ENCODE data around the gene GNG3. TPM values are rescaled to one million over a fixed set of nuclear protein-coding genes. Genes with fewer than 3 reads are reported as not detected.
"Not testable (repeated sequence)": the region's sequence is repeated elsewhere in the genome, so short reads cannot be mapped to it uniquely, and the experiment has no call there.

Gene GNG3
- total and polyA plus RNA-seq, 2 experiments from 2014 or later = 3.0 TPM; not detected in 1

GRCh38 chr11:62726156-62726914, 18.9 kb downstream of the GNG3 start:
- peaks cover 27% of the 10 kb centered on the region for H3K36me3 ChIP-seq
- no peak for DNase-seq (ENCODE audit: low read depth in 1 of 2, low spot score in 1 of 2)
- TF ChIP-seq CTCF (IDR thresholded peaks at IDR 0.05; ENCODE audit: low read depth, low read length) = no peak
- peak overlapping the region; percentile 90 for H3K4me3 ChIP-seq
- peaks cover 8% of the 10 kb centered on the region for H3K4me1 ChIP-seq (ENCODE audit: low read depth)
- H3K27me3 ChIP-seq = no peaks in the 10 kb centered on the region
- peak overlapping the region; percentile 98 for H3K27ac ChIP-seq
- H3K9me3 ChIP-seq (ENCODE audit: low read depth) = no peaks in the 10 kb centered on the region

- peaks cover 22% of the 10 kb centered on the region for H3K36me3 ChIP-seq
- TF ChIP-seq CTCF (IDR thresholded peaks at IDR 0.05; ENCODE audit: low read depth, low read length) = no peak
- H3K9me3 ChIP-seq (ENCODE audit: low read depth) = no peaks in the 10 kb centered on the region
Observed at GRCh38 chr11:62726915-62727164, 19.4 kb downstream of the GNG3 start.

GRCh38 chr11:62727165-62727871, 19.8 kb downstream of the GNG3 start, which contains the start of gene HNRNPUL2:
TSS of gene HNRNPUL2 (minus strand) at chr11:62727457. CDS start at chr11:62727156, 301 bp downstream.
- Histone ChIP-seq H3K4me3 (peak within 1 kb of the TSS; percentile 90), H3K27ac (peak within 1 kb of the TSS; percentile 98), H3K36me3 (peaks cover 17% of the 10 kb centered on the region), H3K9me3 (ENCODE audit: low read depth) (no peaks in the 10 kb centered on the region), H3K4me1 (ENCODE audit: low read depth) (peaks cover 8% of the 10 kb centered on the region), H3K27me3 (no peaks in the 10 kb centered on the region)
- peak; percentile 18 for TF ChIP-seq CTCF (IDR thresholded peaks at IDR 0.05; ENCODE audit: low read depth, low read length)
- DNase-seq (ENCODE audit: low read depth in 1 of 2, low spot score in 1 of 2) = peak; percentile 100

More at GRCh38 chr11:62726915-62727164, 19.4 kb downstream of the GNG3 start:
- H3K27me3 ChIP-seq = no peaks in the 10 kb centered on the region
- peaks cover 8% of the 10 kb centered on the region for H3K4me1 ChIP-seq (ENCODE audit: low read depth)
- peak overlapping the region; percentile 90 for H3K4me3 ChIP-seq
- H3K27ac ChIP-seq = peak overlapping the region; percentile 98
- DNase-seq (ENCODE audit: low read depth in 1 of 2, low spot score in 1 of 2) = no peak

GRCh38 chr11:62727872-62728170, 20.3 kb downstream of the GNG3 start:
- peak overlapping the region; percentile 90 for H3K4me3 ChIP-seq
- peaks cover 12% of the 10 kb centered on the region for H3K36me3 ChIP-seq
- no peaks in the 10 kb centered on the region for H3K27me3 ChIP-seq
- peaks cover 8% of the 10 kb centered on the region for H3K4me1 ChIP-seq (ENCODE audit: low read depth)
- H3K27ac ChIP-seq = peak overlapping the region; percentile 98
- peak; percentile 98 for DNase-seq (ENCODE audit: low read depth in 1 of 2, low spot score in 1 of 2)
- no peak for TF ChIP-seq CTCF (IDR thresholded peaks at IDR 0.05; ENCODE audit: low read depth, low read length)
- H3K9me3 ChIP-seq (ENCODE audit: low read depth) = no peaks in the 10 kb centered on the region

GRCh38 chr11:62728171-62728988, 20.9 kb downstream of the GNG3 start, which contains the start of gene TTC9C:
TSS of gene TTC9C (plus strand) at chr11:62728486. CDS start at chr11:62728849, 363 bp downstream.
- DNase-seq (ENCODE audit: low read depth in 1 of 2, low spot score in 1 of 2) = peak; percentile 91 to 94
- TF ChIP-seq CTCF (IDR thresholded peaks at IDR 0.05; ENCODE audit: low read depth, low read length) = no peak
- H3K4me1 ChIP-seq (ENCODE audit: low read depth) = peaks cover 8% of the 10 kb centered on the region
- no peaks in the 10 kb centered on the region for H3K27me3 ChIP-seq
- peak within 1 kb of the TSS; percentile 98 for H3K27ac ChIP-seq
- H3K36me3 ChIP-seq = peaks cover 11% of the 10 kb centered on the region
- H3K4me3 ChIP-seq = peak within 1 kb of the TSS; percentile 90
- no peaks in the 10 kb centered on the region for H3K9me3 ChIP-seq (ENCODE audit: low read depth)

GRCh38 chr11:62730076-62730475, 22.6 kb downstream of the GNG3 start:
- Histone ChIP-seq H3K36me3 (peaks cover 12% of the 10 kb centered on the region), H3K4me3 (peak overlapping the region; percentile 90)
- not testable (repeated sequence) for H3K9me3 ChIP-seq (ENCODE audit: low read depth); H3K27me3 ChIP-seq; H3K4me1 ChIP-seq (ENCODE audit: low read depth); H3K27ac ChIP-seq; DNase-seq (ENCODE audit: low read depth in 1 of 2, low spot score in 1 of 2)

All from cardiac muscle cell (in vitro differentiated cells and primary cell).